Right lobe of liver (tissue), 4 donors: ENCODE results near the gene TMEM121.

Experiments
- POLR2A ChIP-seq: fragments of 450-650 bp; IDR thresholded peaks from one replicate; pipeline ENCODE4 v1.6.1; 2017; ENCODE audit warnings: antibody characterized with exemption, mild to moderate bottlenecking
- TF ChIP-seq, protein P1 (sequence below), 4 donors: fragments of 200-600 bp in 3 of 4; fragments of 450-650 bp in 1 of 4; IDR thresholded peaks; one replicate each; pipeline versions ENCODE4 v1.5.1 to v1.8.0; 2016 to 2022; ENCODE audit warnings: antibody characterized with exemption in 4 of 4, mild to moderate bottlenecking in 2 of 4
- donor health status: DM: no; HTN: no; CAD: no.
- donor health status: DM: no; HTN: no; CAD: no.
- donor health status: DM: no; HTN: yes; CAD: no.

DNA sequence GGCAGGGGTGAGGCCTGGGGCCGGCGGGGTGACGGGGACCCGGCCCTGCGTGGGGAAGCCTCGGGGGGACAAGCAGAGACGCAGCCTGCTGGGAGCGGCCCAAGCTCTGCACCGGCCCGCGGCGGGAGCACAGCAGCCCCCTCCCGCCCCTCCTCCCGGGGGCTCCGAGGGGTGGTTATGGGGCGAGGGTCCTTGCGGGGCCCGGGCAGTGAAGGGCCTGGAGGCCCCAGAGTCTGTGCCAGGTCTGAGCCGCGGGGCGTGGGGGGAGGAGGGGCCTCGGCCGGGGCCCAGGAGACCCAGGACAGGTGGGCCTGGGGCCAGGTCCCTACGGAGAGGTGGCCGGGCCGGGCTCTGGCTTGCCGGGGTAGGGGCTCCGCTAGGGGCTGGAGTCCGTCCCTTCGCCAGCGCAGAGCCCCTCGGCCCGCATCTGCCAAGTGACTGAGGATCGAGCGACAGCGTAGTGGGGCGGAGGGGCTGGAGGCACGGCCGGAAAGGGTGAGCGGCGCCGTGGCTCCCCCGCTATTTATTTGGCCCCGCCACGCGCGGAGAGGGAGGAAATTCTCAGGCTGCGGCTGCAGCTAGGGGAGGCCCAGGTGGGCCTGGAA is 495 bp downstream of the TMEM121 start:
- TF ChIP-seq, protein P1, sequence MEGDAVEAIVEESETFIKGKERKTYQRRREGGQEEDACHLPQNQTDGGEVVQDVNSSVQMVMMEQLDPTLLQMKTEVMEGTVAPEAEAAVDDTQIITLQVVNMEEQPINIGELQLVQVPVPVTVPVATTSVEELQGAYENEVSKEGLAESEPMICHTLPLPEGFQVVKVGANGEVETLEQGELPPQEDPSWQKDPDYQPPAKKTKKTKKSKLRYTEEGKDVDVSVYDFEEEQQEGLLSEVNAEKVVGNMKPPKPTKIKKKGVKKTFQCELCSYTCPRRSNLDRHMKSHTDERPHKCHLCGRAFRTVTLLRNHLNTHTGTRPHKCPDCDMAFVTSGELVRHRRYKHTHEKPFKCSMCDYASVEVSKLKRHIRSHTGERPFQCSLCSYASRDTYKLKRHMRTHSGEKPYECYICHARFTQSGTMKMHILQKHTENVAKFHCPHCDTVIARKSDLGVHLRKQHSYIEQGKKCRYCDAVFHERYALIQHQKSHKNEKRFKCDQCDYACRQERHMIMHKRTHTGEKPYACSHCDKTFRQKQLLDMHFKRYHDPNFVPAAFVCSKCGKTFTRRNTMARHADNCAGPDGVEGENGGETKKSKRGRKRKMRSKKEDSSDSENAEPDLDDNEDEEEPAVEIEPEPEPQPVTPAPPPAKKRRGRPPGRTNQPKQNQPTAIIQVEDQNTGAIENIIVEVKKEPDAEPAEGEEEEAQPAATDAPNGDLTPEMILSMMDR (IDR thresholded peaks at IDR 0.05), result no peak
- TF ChIP-seq POLR2A, result no peak
